H9 (cell line): ENCODE data around the gene TRIP11. TPM values are rescaled to one million over a fixed set of nuclear protein-coding genes. Genes with fewer than 3 reads are reported as not detected.

Experiments used
- DNase-seq: peaks from one replicate; pipeline ENCODE4 v3.0.0-alpha.2; 2017
- H2AFZ ChIP-seq: one replicate; pipeline ENCODE4 v1.6.1; 2013; ENCODE audit warnings: mild to moderate bottlenecking, low read length, control low read depth, moderate library complexity
- H2AK5ac ChIP-seq: 2 replicates; pipeline ENCODE4 v1.6.1; 2013; ENCODE audit warnings: low read length, control low read depth, mixed read lengths; ENCODE audit not compliant: insufficient read length
- H2BK120ac ChIP-seq: one replicate; pipeline ENCODE4 v1.6.1; 2013; ENCODE audit warnings: low read depth, mild to moderate bottlenecking, low read length, control low read depth, inconsistent platforms; ENCODE audit not compliant: poor library complexity, severe bottlenecking
- H2BK12ac ChIP-seq: 2 replicates; pipeline ENCODE4 v1.6.1; 2013; ENCODE audit warnings: low read length, control low read depth, mixed read lengths, low read depth; ENCODE audit not compliant: insufficient read length
- H2BK15ac ChIP-seq: 2 replicates; pipeline ENCODE4 v1.6.1; 2013; ENCODE audit warnings: low read depth, low read length, control low read depth
- H2BK20ac ChIP-seq: one replicate; pipeline ENCODE4 v1.6.1; 2013; ENCODE audit warnings: low read depth, mild to moderate bottlenecking, low read length, control low read depth, inconsistent platforms; ENCODE audit not compliant: poor library complexity, severe bottlenecking
- H2BK5ac ChIP-seq: 2 replicates; pipeline ENCODE4 v1.6.1; 2013; ENCODE audit warnings: low read length, control low read depth, mixed read lengths; ENCODE audit not compliant: insufficient read length
- H3K14ac ChIP-seq: 2 replicates; pipeline ENCODE4 v1.6.1; 2013; ENCODE audit warnings: low read length, control low read depth; ENCODE audit not compliant: insufficient read depth
- H3K18ac ChIP-seq: 2 replicates; pipeline ENCODE4 v1.6.1; 2013; ENCODE audit warnings: low read depth, mild to moderate bottlenecking, mixed read lengths, low read length, control low read depth; ENCODE audit not compliant: insufficient read length
- H3K23ac ChIP-seq: 2 replicates; pipeline ENCODE4 v1.6.1; 2013; ENCODE audit warnings: low read length, control low read depth, mixed read lengths, low read depth; ENCODE audit not compliant: insufficient read length
- H3K23me2 ChIP-seq: 2 replicates; pipeline ENCODE4 v1.6.1; 2013; ENCODE audit warnings: low read depth, mild to moderate bottlenecking, mixed read lengths, low read length, control low read depth; ENCODE audit not compliant: insufficient read length, poor library complexity, severe bottlenecking
- H3K27ac ChIP-seq: 2 replicates; pipeline ENCODE4 v1.5.1; 2013; ENCODE audit warnings: low read length, control low read depth, mixed read lengths, low read depth; ENCODE audit not compliant: insufficient read length
- H3K27me3 ChIP-seq: 2 replicates; pipeline ENCODE4 v1.6.1; 2013; ENCODE audit warnings: low read length, control low read depth, inconsistent platforms; ENCODE audit not compliant: insufficient read depth
- H3K4ac ChIP-seq: 2 replicates; pipeline ENCODE4 v1.6.1; 2013; ENCODE audit warnings: low read depth, mild to moderate bottlenecking, control low read depth, inconsistent platforms, low read length, moderate library complexity
- H3K4me1 ChIP-seq: 2 replicates; pipeline ENCODE4 v1.6.1; 2013; ENCODE audit warnings: low read length, control low read depth, inconsistent platforms; ENCODE audit not compliant: insufficient read depth
- H3K4me2 ChIP-seq: 2 replicates; pipeline ENCODE4 v1.6.1; 2013; ENCODE audit warnings: low read length, control low read depth, mixed read lengths; ENCODE audit not compliant: insufficient read length, insufficient read depth
- H3K56ac ChIP-seq: 2 replicates; pipeline ENCODE4 v1.6.1; 2013; ENCODE audit warnings: low read depth, mild to moderate bottlenecking, mixed read lengths, low read length, control low read depth; ENCODE audit not compliant: insufficient read length
- H3K79me1 ChIP-seq: 2 replicates; pipeline ENCODE4 v1.6.1; 2013; ENCODE audit warnings: low read depth, mild to moderate bottlenecking, moderate library complexity, low read length, control low read depth, inconsistent platforms; ENCODE audit not compliant: insufficient read depth, poor library complexity, severe bottlenecking
- H3K79me2 ChIP-seq: 2 replicates; pipeline ENCODE4 v1.6.1; 2013; ENCODE audit warnings: low read length, control low read depth, inconsistent platforms; ENCODE audit not compliant: insufficient read depth
- H3K9ac ChIP-seq: 2 replicates; pipeline ENCODE4 v1.6.1; 2013; ENCODE audit warnings: low read length, control low read depth, mixed read lengths; ENCODE audit not compliant: insufficient read length; ENCODE audit errors: extremely low read depth
- H3K9me3 ChIP-seq: one replicate; pipeline ENCODE4 v1.6.1; 2013; ENCODE audit warnings: low read depth, low read length, inconsistent platforms; ENCODE audit not compliant: control insufficient read depth
- H3T11ph ChIP-seq: one replicate; pipeline ENCODE4 v1.6.1; 2013; ENCODE audit warnings: mild to moderate bottlenecking, low read length, control low read depth, inconsistent platforms
- H4K20me1 ChIP-seq: one replicate; pipeline ENCODE4 v1.6.1; 2013; ENCODE audit not compliant: control insufficient read depth, insufficient read length, insufficient read depth
- H4K5ac ChIP-seq: 2 replicates; pipeline ENCODE4 v1.6.1; 2013; ENCODE audit warnings: low read depth, mild to moderate bottlenecking, mixed read lengths, low read length, control low read depth; ENCODE audit not compliant: insufficient read length
- H4K8ac ChIP-seq: replicated peaks from 2 replicates; pipeline ENCODE4 v1.6.1; 2013; ENCODE audit warnings: low read length, control low read depth, mixed read lengths, low read depth; ENCODE audit not compliant: insufficient read length
- H4K91ac ChIP-seq: 2 replicates; pipeline ENCODE4 v1.6.1; 2013; ENCODE audit warnings: low read depth, mild to moderate bottlenecking, moderate library complexity, mixed read lengths, low read length, control low read depth; ENCODE audit not compliant: insufficient read length
- H3K27ac Mint-ChIP-seq, 3 experiments: 2 replicates in 2 of 3; 3 replicates in 1 of 3; pipeline ENCODE4 v1.8.0; 2020 to 2021; ENCODE audit warnings: mixed read lengths in 3 of 3, mild to moderate bottlenecking in 1 of 3, moderate library complexity in 1 of 3
- H3K27me3 Mint-ChIP-seq: 2 replicates; pipeline ENCODE4 v1.8.0; 2021; ENCODE audit warnings: low read depth, mild to moderate bottlenecking, moderate library complexity, mixed read lengths
- H3K36me3 Mint-ChIP-seq, 3 experiments: 2 replicates in 2 of 3; 3 replicates in 1 of 3; pipeline ENCODE4 v1.8.0; 2020 to 2021; ENCODE audit warnings: low read depth in 3 of 3, mixed read lengths in 3 of 3; ENCODE audit not compliant: insufficient read depth in 1 of 3
- H3K4me1 Mint-ChIP-seq, 2 experiments: 2 replicates each; pipeline ENCODE4 v1.8.0; 2020; ENCODE audit warnings: mixed read lengths in 2 of 2
- H3K4me3 Mint-ChIP-seq, 2 experiments: 2 replicates in 1 of 2; 3 replicates in 1 of 2; pipeline ENCODE4 v1.8.0; 2020 to 2021; ENCODE audit warnings: mild to moderate bottlenecking in 2 of 2, mixed read lengths in 2 of 2, moderate library complexity in 1 of 2
- H3K9me3 Mint-ChIP-seq, 2 experiments: 2 replicates in 1 of 2; 3 replicates in 1 of 2; pipeline ENCODE4 v1.8.0; 2020; ENCODE audit warnings: mild to moderate bottlenecking in 2 of 2, mixed read lengths in 2 of 2, moderate library complexity in 1 of 2
- CTCF ChIP-seq: fragments of 200-600 bp; sonication (generic); conservative IDR thresholded peaks from 3 replicates; pipeline ENCODE4 v1.8.0; 2021; ENCODE audit warnings: antibody characterized with exemption, mild to moderate bottlenecking
- WGBS: extraction: QIAGEN DNeasy Blood & Tissue Kit; methylation state at CpG from one replicate; pipeline ENCODE4 v1.1.7; 2013; ENCODE audit warnings: missing lambda C conversion rate, low lambda C conversion rate, mixed read lengths; ENCODE audit not compliant: insufficient read length; ENCODE audit errors: extremely low coverage; 5-methylcytosine and 5-hydroxymethylcytosine counted together
- total RNA-seq: library from RNA; stranded (reverse); gene quantifications from 2 replicates; pipeline ENCODE4 v1.2.1, GENCODE V29; 2021

The TRIP11 gene
- total RNA-seq, 1 experiment from 2014 or later: 33.5 TPM

- Histone ChIP-seq H4K8ac (no peak overlapping the region), H3K4me2 (no peak overlapping the region), H4K20me1 (no peaks in the 10 kb centered on the region), H3K23me2 (no peaks in the 10 kb centered on the region), H3K9ac (no peak overlapping the region), H2BK120ac (no peak overlapping the region), H3K23ac (no peak overlapping the region), H3K9me3 (no peaks in the 10 kb centered on the region), H2AFZ (no peak overlapping the region), H3K14ac (no peak overlapping the region), H3T11ph (no peak overlapping the region), H2BK12ac (no peak overlapping the region), H2BK20ac (no peak overlapping the region), H4K91ac (no peak overlapping the region), H3K4ac (no peak overlapping the region), H2AK5ac (no peak overlapping the region), H2BK5ac (no peak overlapping the region), H3K27me3 (no peaks in the 10 kb centered on the region), H4K5ac (no peak overlapping the region), H3K4me1 (no peaks in the 10 kb centered on the region), H3K79me2 (no peaks in the 10 kb centered on the region), H3K27ac (no peak overlapping the region), H3K18ac (no peak overlapping the region), H2BK15ac (no peak overlapping the region), H3K56ac (no peak overlapping the region), H3K79me1 (no peaks in the 10 kb centered on the region)
- H3K4me3 Mint-ChIP-seq: no peak overlapping the region
- H3K4me1 Mint-ChIP-seq: peaks cover 0 to 4% of the 10 kb centered on the region in 2 experiments; a peak in 1 of 4 replicates
- H3K36me3 Mint-ChIP-seq: peaks cover 6 to 8% (median 7%) of the 10 kb centered on the region in 3 experiments; a peak in 4 of 7 replicates
- TF ChIP-seq CTCF: no peak
- H3K27ac Mint-ChIP-seq: no peak overlapping the region
- no peaks in the 10 kb centered on the region for H3K27me3 Mint-ChIP-seq
- DNase-seq: no peak
- no CpG with 5 or more reads among the region's 1 CpG for WGBS
- no peaks in the 10 kb centered on the region for H3K9me3 Mint-ChIP-seq
Observed at GRCh38 chr14:91964011-91964410, 75.8 kb downstream of the TRIP11 start.
